HG03565 (cell line): ENCODE results near the gene SAP30BP.
"Not testable (repeated sequence)": the region's sequence is repeated elsewhere in the genome, so short reads cannot be mapped to it uniquely, and the experiment has no call there.

Experiments used
- ATAC-seq: cut with Tn5 transposase; IDR thresholded peaks from one replicate; pipeline ENCODE4 v1.9.1; 2021; ENCODE audit warnings: mild to moderate bottlenecking, moderate library complexity; ENCODE audit not compliant: unreplicated experiment

Gene SAP30BP

GRCh38 chr17:75633486-75634375, 33.4 kb upstream of the SAP30BP start:
- ATAC-seq: no peak

- ATAC-seq: no peak
Observed at GRCh38 chr17:75634376-75634740, 32.8 kb upstream of the SAP30BP start.

DNA sequence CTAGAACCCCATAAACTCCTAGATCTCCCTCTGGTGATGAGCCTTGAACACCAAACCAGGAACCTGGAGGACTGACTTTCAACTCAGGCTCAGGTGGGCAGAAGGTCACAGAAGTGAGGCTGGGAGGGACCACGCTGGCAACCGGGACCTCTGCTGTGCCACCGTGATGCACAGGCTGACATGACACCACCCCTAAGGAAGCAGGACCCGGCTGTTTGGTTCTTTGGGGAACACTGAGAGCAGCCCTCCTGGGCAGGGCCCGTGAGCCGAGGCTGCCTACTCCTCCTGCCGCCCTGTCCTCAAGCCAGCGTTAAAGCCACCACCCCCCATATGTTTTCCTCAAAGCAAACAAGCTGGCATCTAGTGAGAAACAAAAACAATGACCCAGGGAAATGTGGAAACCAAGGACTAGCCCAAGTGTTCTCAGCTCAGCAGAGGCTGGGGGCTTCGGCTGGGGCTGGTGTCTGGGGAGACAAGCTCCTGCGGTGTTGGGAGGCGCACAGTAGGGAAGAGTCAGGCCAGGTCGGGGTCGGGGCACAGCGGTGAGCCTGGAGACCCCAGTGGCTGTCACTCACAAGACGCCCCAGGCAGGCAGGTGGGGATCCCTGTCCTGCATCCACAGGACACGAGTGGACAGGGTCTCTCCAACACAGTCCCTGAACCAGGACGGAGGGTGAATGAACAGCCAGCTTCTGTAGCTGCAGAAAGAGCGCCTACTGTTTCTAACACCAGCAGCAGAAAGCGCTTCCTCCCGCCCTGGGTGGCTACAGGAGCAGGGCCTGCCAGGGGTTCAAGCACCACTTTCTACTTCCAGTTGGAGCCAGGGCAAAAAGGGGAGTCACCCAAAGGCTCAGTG, 32.2 kb upstream of the SAP30BP start:
- no peak for ATAC-seq

DNA sequence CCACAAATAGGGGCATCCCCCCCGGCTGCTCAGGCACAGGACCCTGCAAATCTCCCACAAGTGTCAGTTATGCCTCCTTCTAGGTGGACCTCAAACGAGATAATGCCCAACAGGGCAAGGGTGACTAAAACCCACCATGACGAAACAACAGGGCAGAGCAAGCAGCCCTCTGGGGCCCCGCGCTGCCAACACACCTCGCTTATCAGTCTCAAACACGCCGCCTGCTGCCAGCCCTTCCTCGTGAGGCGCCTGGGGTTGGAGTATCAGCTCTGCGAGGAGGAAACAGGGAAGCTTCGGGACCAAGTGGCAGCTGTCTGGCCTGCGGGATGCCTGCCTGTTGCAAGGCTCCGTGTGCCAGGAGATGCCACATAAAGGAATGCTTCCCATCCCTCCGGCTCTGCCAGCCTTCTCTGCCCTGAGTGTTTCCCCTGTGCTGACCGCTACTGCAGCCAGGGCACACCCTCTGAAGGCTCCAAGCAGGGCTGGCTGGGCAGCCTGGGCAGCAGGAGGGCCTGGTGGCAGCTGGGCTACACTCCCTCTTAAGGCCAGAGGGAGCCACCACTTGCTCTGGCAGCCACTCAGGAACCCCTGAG, 31.4 kb upstream of the SAP30BP start:
- no peak for ATAC-seq

DNA sequence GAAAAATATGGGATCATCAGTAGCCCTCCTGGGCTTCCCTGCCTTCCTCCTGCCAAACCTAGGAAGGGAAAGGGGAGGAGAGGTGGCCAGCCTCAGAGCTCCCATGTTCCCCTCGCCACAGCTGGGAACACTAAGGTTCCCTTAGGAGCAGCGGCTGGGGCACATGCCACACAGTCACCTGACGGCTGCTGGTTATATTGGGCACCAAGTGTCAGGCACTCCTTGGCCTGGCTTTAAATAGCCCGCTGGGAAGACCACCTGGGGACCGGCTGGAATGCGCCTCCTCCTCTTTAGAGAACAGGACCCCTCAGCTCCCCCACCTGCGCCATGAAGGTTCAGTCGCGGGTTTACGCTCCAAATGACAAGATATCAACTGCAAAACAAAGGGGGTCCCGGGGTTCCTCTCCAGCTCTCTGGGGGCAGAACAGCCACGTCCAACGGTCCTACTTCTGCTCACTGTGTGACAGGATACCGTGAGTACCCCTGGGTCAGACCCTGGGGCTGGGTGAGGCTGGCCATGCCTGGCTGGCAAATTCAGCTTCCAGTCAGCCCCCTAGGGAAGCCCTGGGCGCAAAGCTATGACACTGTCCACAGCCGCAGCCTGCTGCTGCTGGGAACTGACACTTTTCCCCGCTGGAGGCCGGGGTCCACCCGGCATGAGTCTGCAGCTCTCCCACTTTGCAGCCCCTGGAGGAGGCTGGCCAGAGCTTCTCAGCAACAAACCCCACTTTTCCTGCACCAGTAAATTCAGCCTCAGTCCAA, 30.6 kb upstream of the SAP30BP start:
- ATAC-seq: no peak

GRCh38 chr17:75637143-75637538, 30.0 kb upstream of the SAP30BP start:
- ATAC-seq: no peak

GRCh38 chr17:75637551-75637950, 29.6 kb upstream of the SAP30BP start:
- ATAC-seq: no peak

GRCh38 chr17:75638039-75638438, 29.1 kb upstream of the SAP30BP start:
- ATAC-seq: not testable (repeated sequence)

DNA sequence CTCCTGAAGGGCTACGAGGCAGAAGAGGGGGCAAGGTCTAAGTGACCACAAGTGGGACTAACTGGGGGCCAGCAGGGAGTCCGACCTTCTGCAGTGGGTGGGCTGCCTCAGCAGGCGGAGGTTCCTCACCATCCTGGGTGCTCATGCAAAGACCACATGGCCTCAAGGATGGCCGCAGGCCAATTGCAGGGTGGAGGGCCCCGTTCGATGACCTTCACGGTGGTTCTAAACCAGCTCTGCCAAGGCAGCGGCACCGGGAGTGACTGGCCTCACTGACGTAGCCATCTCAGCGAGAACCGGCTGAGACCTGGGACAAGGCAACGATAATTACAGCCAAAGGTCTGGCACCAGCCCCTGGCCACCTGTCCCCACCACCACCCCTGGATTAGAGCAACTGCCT, 28.2 kb upstream of the SAP30BP start:
- no peak for ATAC-seq

DNA sequence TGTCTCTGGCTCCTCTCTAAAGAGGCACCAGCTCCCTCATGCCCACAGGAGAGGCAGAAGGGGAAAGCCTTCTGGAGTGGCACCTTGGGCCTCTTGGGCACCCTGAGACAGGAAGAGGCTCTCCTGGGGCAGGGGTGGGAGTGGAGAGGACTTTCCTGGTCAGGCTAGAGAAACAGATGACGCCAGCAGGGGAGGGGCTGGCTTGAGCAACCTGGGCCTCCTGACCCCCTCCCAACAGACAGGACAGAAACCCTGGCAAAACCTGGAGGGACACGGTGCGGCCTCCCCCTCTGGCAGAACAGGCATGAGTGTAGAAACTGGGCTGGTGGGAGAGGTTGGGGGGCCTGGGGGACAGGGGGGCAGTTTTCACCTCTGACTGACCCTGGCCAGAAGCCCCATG, 27.8 kb upstream of the SAP30BP start:
- no peak for ATAC-seq

GRCh38 chr17:75639771-75640555, 27.2 kb upstream of the SAP30BP start:
- ATAC-seq: no peak

GRCh38 chr17:75640556-75641119, 26.5 kb upstream of the SAP30BP start:
- ATAC-seq: no peak

DNA sequence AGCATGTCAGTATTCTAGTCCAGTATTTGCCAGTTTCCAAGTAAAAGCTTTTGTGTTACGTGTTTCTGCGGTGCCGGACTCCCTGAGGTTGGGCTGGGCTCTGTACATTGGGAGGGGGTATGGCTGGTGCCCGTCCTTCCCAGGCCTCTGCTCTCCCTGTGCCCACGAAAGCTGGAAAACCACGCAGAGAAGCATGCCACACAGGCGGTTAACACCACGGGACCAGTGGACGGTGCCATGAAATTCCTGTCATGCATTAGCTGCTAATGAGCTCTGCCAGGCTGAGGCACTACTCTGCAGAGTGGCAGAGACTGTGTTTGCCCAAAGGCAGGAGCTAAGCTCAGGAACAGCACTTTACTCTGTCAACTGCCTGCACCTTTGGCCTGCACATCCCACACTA, 25.8 kb upstream of the SAP30BP start:
- ATAC-seq: no peak

- no peak for ATAC-seq
Observed at GRCh38 chr17:75642182-75642783, 24.9 kb upstream of the SAP30BP start.

- ATAC-seq: no peak
Observed at GRCh38 chr17:75642784-75643642, 24.1 kb upstream of the SAP30BP start.

DNA sequence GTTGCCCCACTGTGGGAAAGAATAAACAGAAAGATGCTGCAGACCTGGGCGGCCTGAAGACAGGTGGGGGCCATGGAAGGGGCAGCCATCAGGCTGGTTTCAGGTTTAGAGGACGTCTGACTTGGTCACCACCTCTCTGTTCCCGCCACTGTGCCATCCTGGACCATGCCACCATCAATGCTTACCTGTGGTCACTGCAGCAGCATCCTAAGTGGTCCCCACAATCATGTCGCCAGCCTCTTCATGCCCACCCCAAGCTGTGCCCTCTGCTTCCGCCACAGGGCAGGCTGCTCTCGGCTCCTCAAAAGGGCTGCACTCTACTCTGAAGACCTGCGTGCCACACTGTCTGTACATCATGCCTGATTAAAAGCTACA, 23.5 kb upstream of the SAP30BP start:
- ATAC-seq: no peak

DNA sequence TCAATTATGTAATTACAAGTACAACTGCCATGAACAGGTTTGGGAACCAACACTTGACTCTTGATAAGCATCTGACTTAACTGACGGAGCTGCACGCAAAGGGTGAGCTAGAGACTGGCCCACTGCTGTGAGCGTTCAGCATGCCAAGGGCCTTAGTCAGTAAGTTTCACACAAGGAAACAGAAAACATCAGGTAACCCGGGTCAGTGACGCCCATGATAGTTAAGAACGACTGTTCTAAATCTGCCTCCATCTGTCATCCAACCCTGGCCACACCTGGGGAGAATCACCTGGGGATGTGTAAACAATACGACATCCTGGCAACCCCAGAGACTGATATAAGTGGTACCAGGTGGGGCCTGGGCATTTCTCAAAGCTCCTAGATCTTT, 21.6 kb upstream of the SAP30BP start:
- no peak for ATAC-seq

- ATAC-seq: no peak
Observed at GRCh38 chr17:75645889-75646637, 21.1 kb upstream of the SAP30BP start.
